SK-N-SH (cell line): ENCODE measurements around the gene ZFYVE16. TPM values are rescaled to one million over a fixed set of nuclear protein-coding genes. Genes with fewer than 3 reads are reported as not detected.

Source experiments
- CTCF ChIA-PET: fragments of 300-600, 350-600 bp; formaldehyde crosslinking; extraction: SDS; loops from one replicate; lab custom pipeline; 2021; lab: Yijun Ruan, JAX
- POLR2A ChIA-PET: fragments of 350-600 bp; sonication (Branson Sonifier 250); formaldehyde crosslinking; extraction: SDS; loops from one replicate; lab custom pipeline; 2020; ENCODE audit warnings: antibody characterized with exemption, inconsistent platforms; lab: Yijun Ruan, JAX
- DNase-seq: peaks from one replicate; pipeline ENCODE4 v3.0.0; 2012
- H2AFZ ChIP-seq: fragments of 200-600 bp; sonication (generic); 2 replicates; pipeline ENCODE4 v1.8.1; 2016; ENCODE audit warnings: antibody characterized with exemption, mild to moderate bottlenecking, low read depth
- H3F3A ChIP-seq: fragments of 200-600 bp; sonication (generic); replicated peaks from 2 replicates; pipeline ENCODE3; 2016; ENCODE audit warnings: antibody characterized with exemption, mild to moderate bottlenecking; ENCODE audit not compliant: insufficient read depth
- H3K27ac ChIP-seq, 2 experiments: fragments of 200-500 bp in 1 of 2; fragments of 200-600 bp in 1 of 2; sonication (Bioruptor generic) in 1 of 2; sonication (generic), shearing (Covaris generic) in 1 of 2; 2 replicates each; pipeline versions ENCODE4 v1.5.1 to v1.6.1; 2014 to 2016; ENCODE audit warnings: low read depth in 2 of 2, inconsistent platforms in 1 of 2, low read length in 1 of 2, mild to moderate bottlenecking in 1 of 2, mixed read lengths in 1 of 2
- H3K27me3 ChIP-seq: fragments of 200-600 bp; sonication (generic), shearing (Covaris generic); 2 replicates; pipeline ENCODE4 v1.6.1; 2016; ENCODE audit warnings: mixed run types; ENCODE audit not compliant: insufficient read depth
- H3K36me3 ChIP-seq, 2 experiments: fragments of 200-500 bp in 1 of 2; fragments of 200-600 bp in 1 of 2; sonication (Bioruptor generic) in 1 of 2; sonication (generic) in 1 of 2; replicated peaks in 1 of 2; 2 replicates each; pipeline versions ENCODE3 to v1.5.1; 2014 to 2016; ENCODE audit warnings: low read length in 1 of 2, mild to moderate bottlenecking in 1 of 2; ENCODE audit not compliant: insufficient read depth in 2 of 2, control insufficient read depth in 1 of 2
- H3K4me1 ChIP-seq, 2 experiments: fragments of 200-500 bp in 1 of 2; fragments of 200-600 bp in 1 of 2; sonication (Bioruptor generic) in 1 of 2; sonication (generic), shearing (Covaris generic) in 1 of 2; 2 replicates each; pipeline versions ENCODE4 v1.5.1 to v1.6.1; 2014 to 2016; ENCODE audit warnings: low read depth in 1 of 2, low read length in 1 of 2, mixed run types in 1 of 2; ENCODE audit not compliant: insufficient read depth in 2 of 2, control insufficient read depth in 1 of 2
- H3K4me2 ChIP-seq: fragments of 200-600 bp; sonication (generic), shearing (Covaris generic); 2 replicates; pipeline ENCODE4 v1.6.1; 2017; ENCODE audit warnings: mixed run types
- H3K4me3 ChIP-seq, 2 experiments: fragments of 200-500 bp in 1 of 2; fragments of 200-600 bp in 1 of 2; sonication (Bioruptor generic) in 1 of 2; sonication (generic), shearing (Covaris generic) in 1 of 2; 2 replicates each; pipeline versions ENCODE4 v1.5.1 to v1.8.1; 2014 to 2016; ENCODE audit warnings: low read depth in 2 of 2, inconsistent platforms in 1 of 2, low read length in 1 of 2, mild to moderate bottlenecking in 1 of 2, mixed read lengths in 1 of 2, moderate library complexity in 1 of 2
- H3K79me2 ChIP-seq: fragments of 200-600 bp; sonication (generic); 2 replicates; pipeline ENCODE4 v1.8.1; 2017; ENCODE audit warnings: mild to moderate bottlenecking; ENCODE audit not compliant: insufficient read depth
- H3K9ac ChIP-seq: fragments of 200-600 bp; sonication (generic); 2 replicates; pipeline ENCODE4 v1.6.1; 2017; ENCODE audit warnings: mixed run types
- H3K9me2 ChIP-seq: fragments of 200-600 bp; sonication (generic); 2 replicates; pipeline ENCODE4 v1.6.1; 2017; ENCODE audit warnings: mixed run types
- H3K9me3 ChIP-seq: fragments of 200-600 bp; sonication (generic); 2 replicates; pipeline ENCODE4 v1.6.1; 2017; ENCODE audit warnings: mixed run types, mild to moderate bottlenecking, moderate library complexity
- H4K20me1 ChIP-seq: fragments of 200-600 bp; sonication (generic); 2 replicates; pipeline ENCODE4 v1.6.1; 2017; ENCODE audit warnings: mild to moderate bottlenecking, mixed run types; ENCODE audit not compliant: insufficient read depth
- CHD2 ChIP-seq: fragments of 150-350 bp; IDR thresholded peaks from 2 replicates; pipeline ENCODE4 v1.6.1; 2018; ENCODE audit warnings: low read length; ENCODE audit not compliant: partially characterized antibody
- CTCF ChIP-seq: fragments of 200-600 bp; sonication (generic); IDR thresholded peaks from 2 replicates; pipeline ENCODE4 v1.6.1; 2017; ENCODE audit warnings: antibody characterized with exemption, mild to moderate bottlenecking, moderate library complexity
- ELF1 ChIP-seq: IDR thresholded peaks from 2 replicates; pipeline ENCODE4 v1.4.0; 2012
- EP300 ChIP-seq, 2 experiments: IDR thresholded peaks; 2 replicates each; pipeline versions ENCODE4 v1.4.0 to v1.6.1; 2012; ENCODE audit warnings: borderline replicate concordance in 1 of 2, low read depth in 1 of 2, low read length in 1 of 2
- FOSL2 ChIP-seq: IDR thresholded peaks from 2 replicates; pipeline ENCODE4 v1.4.0; 2012; ENCODE audit warnings: low read depth, mild to moderate bottlenecking, moderate library complexity, borderline replicate concordance
- FOXJ3 ChIP-seq: sonication (generic); formaldehyde crosslinking; IDR thresholded peaks from 2 replicates; pipeline ENCODE4 v1.5.1; 2020; ENCODE audit warnings: mild to moderate bottlenecking, missing genetic modification reagents
- FOXM1 ChIP-seq: IDR thresholded peaks from 2 replicates; pipeline ENCODE4 v1.4.0; 2012; ENCODE audit warnings: low read depth, mild to moderate bottlenecking
- GABPA ChIP-seq: IDR thresholded peaks from 2 replicates; pipeline ENCODE4 v1.4.0; 2012; ENCODE audit warnings: low read depth, mild to moderate bottlenecking
- JUND ChIP-seq: IDR thresholded peaks from 2 replicates; pipeline ENCODE4 v1.4.0; 2012
- MXI1 ChIP-seq: IDR thresholded peaks from 2 replicates; pipeline ENCODE4 v1.6.1; 2012; ENCODE audit warnings: mild to moderate bottlenecking, low read depth, low read length, improper control_type of control experiment
- NFIC ChIP-seq: IDR thresholded peaks from 2 replicates; pipeline ENCODE4 v1.4.0; 2012; ENCODE audit warnings: borderline replicate concordance
- NRF1 ChIP-seq: IDR thresholded peaks from 2 replicates; pipeline ENCODE4 v1.6.1; 2012; ENCODE audit warnings: low read depth, mild to moderate bottlenecking, low read length
- PBX3 ChIP-seq: IDR thresholded peaks from 2 replicates; pipeline ENCODE4; 2012
- RCOR1 ChIP-seq: fragments of 150-350 bp; IDR thresholded peaks from 2 replicates; pipeline ENCODE4 v1.6.1; 2017; ENCODE audit warnings: antibody characterized with exemption, low read length
- RXRA ChIP-seq: IDR thresholded peaks from 2 replicates; pipeline ENCODE4 v1.4.0; 2012; ENCODE audit warnings: low read depth, mild to moderate bottlenecking, borderline replicate concordance
- TCF12 ChIP-seq: IDR thresholded peaks from 2 replicates; pipeline ENCODE4 v1.4.0; 2012
- TEAD4 ChIP-seq: IDR thresholded peaks from 2 replicates; pipeline ENCODE4 v1.4.0; 2012; ENCODE audit warnings: mild to moderate bottlenecking, borderline replicate concordance; ENCODE audit not compliant: insufficient read depth
- USF1 ChIP-seq: IDR thresholded peaks from 2 replicates; pipeline ENCODE4 v1.4.0; 2012; ENCODE audit warnings: low read depth, borderline replicate concordance
- USF2 ChIP-seq: fragments of 150-350 bp; IDR thresholded peaks from 2 replicates; pipeline ENCODE4 v1.6.1; 2017; ENCODE audit warnings: antibody characterized with exemption, low read length, low read depth, borderline replicate concordance
- YY1 ChIP-seq: IDR thresholded peaks from 2 replicates; pipeline ENCODE4 v1.4.0; 2012; ENCODE audit warnings: low read depth, mild to moderate bottlenecking
- WGBS: methylation state at CpG from one replicate; pipeline ENCODE4 v1.1.6; 2017; ENCODE audit warnings: low lambda C conversion rate; 5-methylcytosine and 5-hydroxymethylcytosine counted together
- polyA plus RNA-seq, 3 experiments: library from polyadenylated mRNA; depleted of rRNA; stranded (reverse); fragments of >200 nt; gene quantifications; 2 replicates each; pipeline ENCODE4 v1.2.3, GENCODE V29; 2012
- TF ChIP-seq, protein P1 (sequence below): fragments of 150-350 bp; IDR thresholded peaks from 2 replicates; pipeline ENCODE4 v1.6.1; 2016; ENCODE audit warnings: mild to moderate bottlenecking, low read depth, low read length
- TF ChIP-seq, protein P2 (sequence below): IDR thresholded peaks from 2 replicates; pipeline ENCODE4 v1.4.0; 2012; ENCODE audit warnings: low read depth, borderline replicate concordance

The ZFYVE16 gene
- polyA plus RNA-seq, 1 of the 3 experiments (the other 2 are of a cell fraction), result 3.3 TPM

GRCh38 chr5:80508844-80509243, 101.0 kb downstream of the ZFYVE16 start:
- POLR2A ChIA-PET, result no interaction called here
- no peak for TF ChIP-seq ELF1
- no peak for TF ChIP-seq CHD2

GRCh38 chr5:80509362-80509761, 101.5 kb downstream of the ZFYVE16 start:
- CTCF ChIA-PET, result no interaction called here
- Histone ChIP-seq H3K9me2 (no peaks in the 10 kb centered on the region), H3K27me3 (no peaks in the 10 kb centered on the region), H2AFZ (no peak overlapping the region), H3K9ac (no peak overlapping the region), H3K9me3 (no peaks in the 10 kb centered on the region), H3K4me2 (no peak overlapping the region), H3K36me3 (peaks cover 2 to 4% of the 10 kb centered on the region in 2 experiments), H3K79me2 (no peaks in the 10 kb centered on the region), H3F3A (no peaks in the 10 kb centered on the region)
- POLR2A ChIA-PET, result no interaction called here
- DNase-seq, result no peak
- WGBS, result 96% methylated on average over 4 of the region's 4 CpGs
- TF ChIP-seq PBX3 (no peak), YY1 (no peak), JUND (no peak), CTCF (no peak), NFIC (no peak), USF1 (no peak), USF2 (no peak), RCOR1 (no peak), TCF12 (no peak), RXRA (no peak), FOSL2 (no peak), NRF1 (no peak), TEAD4 (no peak), GABPA (no peak), EP300 (IDR thresholded peaks at IDR 0.05; ENCODE audit: borderline replicate concordance in 1 of 2, low read depth in 1 of 2, low read length in 1 of 2) (no peak), FOXJ3 (CRISPR knock-in tag) (no peak), FOXM1 (no peak), MXI1 (no peak)
- TF ChIP-seq, protein P1, sequence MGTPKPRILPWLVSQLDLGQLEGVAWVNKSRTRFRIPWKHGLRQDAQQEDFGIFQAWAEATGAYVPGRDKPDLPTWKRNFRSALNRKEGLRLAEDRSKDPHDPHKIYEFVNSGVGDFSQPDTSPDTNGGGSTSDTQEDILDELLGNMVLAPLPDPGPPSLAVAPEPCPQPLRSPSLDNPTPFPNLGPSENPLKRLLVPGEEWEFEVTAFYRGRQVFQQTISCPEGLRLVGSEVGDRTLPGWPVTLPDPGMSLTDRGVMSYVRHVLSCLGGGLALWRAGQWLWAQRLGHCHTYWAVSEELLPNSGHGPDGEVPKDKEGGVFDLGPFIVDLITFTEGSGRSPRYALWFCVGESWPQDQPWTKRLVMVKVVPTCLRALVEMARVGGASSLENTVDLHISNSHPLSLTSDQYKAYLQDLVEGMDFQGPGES, result no peak
- TF ChIP-seq, protein P2, sequence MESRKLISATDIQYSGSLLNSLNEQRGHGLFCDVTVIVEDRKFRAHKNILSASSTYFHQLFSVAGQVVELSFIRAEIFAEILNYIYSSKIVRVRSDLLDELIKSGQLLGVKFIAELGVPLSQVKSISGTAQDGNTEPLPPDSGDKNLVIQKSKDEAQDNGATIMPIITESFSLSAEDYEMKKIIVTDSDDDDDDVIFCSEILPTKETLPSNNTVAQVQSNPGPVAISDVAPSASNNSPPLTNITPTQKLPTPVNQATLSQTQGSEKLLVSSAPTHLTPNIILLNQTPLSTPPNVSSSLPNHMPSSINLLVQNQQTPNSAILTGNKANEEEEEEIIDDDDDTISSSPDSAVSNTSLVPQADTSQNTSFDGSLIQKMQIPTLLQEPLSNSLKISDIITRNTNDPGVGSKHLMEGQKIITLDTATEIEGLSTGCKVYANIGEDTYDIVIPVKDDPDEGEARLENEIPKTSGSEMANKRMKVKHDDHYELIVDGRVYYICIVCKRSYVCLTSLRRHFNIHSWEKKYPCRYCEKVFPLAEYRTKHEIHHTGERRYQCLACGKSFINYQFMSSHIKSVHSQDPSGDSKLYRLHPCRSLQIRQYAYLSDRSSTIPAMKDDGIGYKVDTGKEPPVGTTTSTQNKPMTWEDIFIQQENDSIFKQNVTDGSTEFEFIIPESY, result no peak
- TF ChIP-seq, all 33 proteins: peak for 0
- Histone ChIP-seq H3K4me1 (no peaks in the 10 kb centered on the region), H3K4me3 (no peak overlapping the region), H4K20me1 (no peaks in the 10 kb centered on the region), H3K27ac (no peak overlapping the region)

More at GRCh38 chr5:80508844-80509243, 101.0 kb downstream of the ZFYVE16 start:
- no peak overlapping the region for H3K27ac ChIP-seq
- no peaks in the 10 kb centered on the region for H3K9me2 ChIP-seq
- no peak for DNase-seq
- WGBS, result 98% methylated on average over 6 of the region's 6 CpGs
- H3K4me1 ChIP-seq, result no peaks in the 10 kb centered on the region
- H3K9me3 ChIP-seq, result no peaks in the 10 kb centered on the region
- H3K4me2 ChIP-seq, result no peak overlapping the region
- no peaks in the 10 kb centered on the region for H3K79me2 ChIP-seq
- H3K36me3 ChIP-seq, result peaks cover 2 to 4% of the 10 kb centered on the region in 2 experiments
- no peak overlapping the region for H3K9ac ChIP-seq
- no peak overlapping the region for H2AFZ ChIP-seq
- CTCF ChIA-PET, result no interaction called here
- H3K4me3 ChIP-seq, result no peak overlapping the region
- no peaks in the 10 kb centered on the region for H4K20me1 ChIP-seq
- H3F3A ChIP-seq, result no peaks in the 10 kb centered on the region
- H3K27me3 ChIP-seq, result no peaks in the 10 kb centered on the region
